Stimulated activated CD8-positive, alpha-beta memory T cell treated with anti-CD3 and anti-CD28 coated beads, Interleukin-15, amount 100 ng/mL, for 1 hour (primary cell): ENCODE results near the gene OTUB2.

Source experiments
- DNase-seq: peaks from one replicate; pipeline ENCODE4 v3.0.0-alpha.2; 2020; ENCODE audit warnings: low read depth

Gene OTUB2

DNA sequence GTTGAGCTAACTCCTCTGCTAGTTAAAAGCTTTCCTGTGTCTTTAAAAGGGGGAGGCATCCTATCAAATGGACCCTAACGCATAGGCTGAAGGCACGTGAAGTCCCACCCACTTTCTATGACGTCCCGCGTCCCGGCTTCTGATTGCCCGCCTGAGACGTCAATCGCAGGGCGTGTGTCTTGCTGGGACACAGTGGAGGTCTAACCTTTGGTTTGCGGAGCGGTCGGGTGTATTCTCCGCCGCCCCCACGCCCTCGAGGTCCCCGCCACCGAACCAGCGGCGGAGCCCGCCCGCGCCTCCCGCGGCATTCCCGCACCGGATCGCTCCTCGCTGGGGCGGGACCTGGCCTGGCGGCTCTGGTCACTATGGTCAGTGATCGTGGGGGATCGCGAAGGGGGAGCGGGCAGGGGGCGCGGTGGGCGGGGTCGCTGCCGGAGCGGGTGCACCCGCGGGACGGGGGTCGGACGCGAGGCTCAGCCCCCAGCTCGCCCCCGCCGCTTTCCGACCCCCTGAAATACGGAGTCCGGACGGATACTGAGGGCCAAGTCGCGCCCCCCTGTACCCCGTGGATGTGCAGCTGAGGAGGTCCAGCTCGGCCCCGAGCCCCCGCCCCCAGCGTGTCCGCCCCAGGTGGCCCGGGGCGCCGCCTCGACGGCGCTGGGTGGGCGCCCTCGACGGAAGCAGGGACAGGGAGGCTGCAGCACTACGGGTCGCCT lies at the start of gene OTUB2:
TSS of gene OTUB2 (plus strand) at position 168 of the 716 bp plus-strand sequence. CDS start at position 366, 198 bp downstream.
- DNase-seq: peak; percentile 90

DNA sequence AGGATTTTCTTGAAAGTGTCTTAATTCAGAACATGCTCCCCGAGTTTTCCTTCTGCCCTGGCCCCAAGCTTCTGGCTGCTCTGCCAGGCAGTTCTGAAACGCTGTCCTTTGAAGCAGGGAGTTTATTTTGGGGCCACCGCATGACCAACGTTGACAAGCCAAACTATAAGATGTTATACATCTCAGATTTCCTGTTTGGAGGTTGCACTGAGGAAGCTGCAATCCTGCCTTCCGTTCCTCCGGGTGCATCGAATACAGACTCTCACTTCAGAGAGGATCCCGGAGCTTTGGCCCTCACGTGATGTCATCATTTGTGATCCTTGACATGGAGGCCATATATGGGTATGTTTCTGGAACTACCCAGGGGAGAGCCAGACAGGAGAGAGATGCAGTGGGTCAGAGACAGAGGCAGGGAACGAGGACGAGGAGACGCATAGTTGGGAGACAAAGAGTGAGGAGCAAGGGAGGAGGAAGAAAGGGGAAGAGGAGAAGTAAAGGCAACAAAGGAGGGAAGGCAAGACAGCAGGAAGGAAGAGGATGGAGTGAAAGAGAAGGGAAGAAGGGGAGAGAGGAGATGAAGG lies 49.6 kb upstream of the OTUB2 start, which contains the start of gene ASB2:
TSS of gene ASB2 (minus strand) at position 94 of the 581 bp plus-strand sequence. CDS start 12,031 bp downstream, outside the sequence.
- DNase-seq: no peak

DNA sequence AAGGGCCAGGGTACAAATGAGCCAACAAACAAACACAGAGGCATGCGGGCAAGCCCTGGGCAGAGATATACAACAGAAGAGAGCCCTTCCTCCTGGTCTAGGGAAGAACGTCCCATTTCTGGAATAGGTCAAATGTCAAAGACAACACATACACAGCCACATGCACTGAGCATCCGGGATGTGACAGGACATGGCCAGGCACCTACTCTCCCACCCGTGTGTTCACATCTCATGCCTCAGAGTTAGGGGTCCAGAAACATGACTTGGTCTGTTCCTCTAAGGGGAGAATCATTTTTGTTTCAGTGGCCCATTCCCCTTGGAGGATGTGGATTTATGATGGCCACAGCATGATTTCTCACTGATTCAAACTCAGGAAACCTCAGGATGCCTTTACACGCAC lies 49.0 kb upstream of the OTUB2 start:
- no peak for DNase-seq

DNA sequence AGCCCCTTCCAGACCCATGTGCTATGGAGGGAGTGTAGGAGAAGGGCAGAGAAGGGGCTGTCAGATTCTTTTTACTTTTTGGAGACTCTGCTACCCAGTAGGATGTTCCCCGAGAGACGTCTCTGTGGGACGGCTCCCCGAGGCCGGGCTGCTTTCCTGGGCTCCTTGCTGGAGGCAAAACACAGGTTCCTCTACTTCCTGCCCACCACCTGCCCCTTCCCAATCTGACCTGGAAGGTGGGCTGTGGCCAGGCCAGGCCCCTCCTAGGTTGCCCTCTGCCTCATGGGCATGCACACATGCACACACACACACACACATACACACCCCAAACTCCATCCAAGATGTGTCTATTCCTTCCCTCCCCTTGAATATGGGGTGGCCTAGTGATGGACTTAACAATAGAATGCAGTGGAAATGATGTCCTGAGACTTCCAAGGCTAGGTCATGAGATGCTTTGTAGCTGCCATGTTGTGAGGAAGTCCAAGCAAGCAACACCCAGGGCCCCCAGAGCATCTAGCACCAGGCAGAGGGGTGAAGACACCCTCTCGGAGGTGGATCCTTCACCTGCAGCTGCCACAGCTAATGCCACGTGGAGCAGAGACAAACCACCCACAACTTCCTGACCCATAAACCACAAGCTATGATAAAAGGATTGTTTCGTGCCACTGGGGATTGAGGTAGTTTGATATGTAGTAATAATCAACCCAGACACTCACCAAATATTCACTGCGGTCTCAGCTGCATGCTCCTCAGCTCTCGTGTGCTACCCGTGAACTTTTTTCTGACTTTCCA lies 48.2 kb upstream of the OTUB2 start:
- peak; percentile 32 for DNase-seq

DNA sequence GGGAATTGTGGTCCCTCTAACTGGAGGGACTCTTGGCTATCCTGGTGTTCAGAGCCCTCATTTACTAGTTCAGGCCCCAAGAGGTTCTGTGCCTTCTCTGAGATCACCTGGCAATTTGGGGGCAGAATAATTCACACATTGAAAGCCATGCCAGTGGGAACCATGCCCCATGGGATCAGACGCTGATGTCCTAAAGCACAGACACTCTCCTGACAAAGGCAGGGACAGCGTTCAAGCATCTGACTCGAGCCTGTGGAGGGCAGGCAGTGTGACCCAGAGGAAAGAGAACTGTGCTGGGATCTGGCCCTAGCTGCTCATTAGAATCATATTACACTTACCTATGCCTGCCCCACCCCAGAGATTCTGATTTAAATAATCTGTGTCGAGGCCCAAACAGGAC lies 47.4 kb upstream of the OTUB2 start:
- DNase-seq: no peak

DNA sequence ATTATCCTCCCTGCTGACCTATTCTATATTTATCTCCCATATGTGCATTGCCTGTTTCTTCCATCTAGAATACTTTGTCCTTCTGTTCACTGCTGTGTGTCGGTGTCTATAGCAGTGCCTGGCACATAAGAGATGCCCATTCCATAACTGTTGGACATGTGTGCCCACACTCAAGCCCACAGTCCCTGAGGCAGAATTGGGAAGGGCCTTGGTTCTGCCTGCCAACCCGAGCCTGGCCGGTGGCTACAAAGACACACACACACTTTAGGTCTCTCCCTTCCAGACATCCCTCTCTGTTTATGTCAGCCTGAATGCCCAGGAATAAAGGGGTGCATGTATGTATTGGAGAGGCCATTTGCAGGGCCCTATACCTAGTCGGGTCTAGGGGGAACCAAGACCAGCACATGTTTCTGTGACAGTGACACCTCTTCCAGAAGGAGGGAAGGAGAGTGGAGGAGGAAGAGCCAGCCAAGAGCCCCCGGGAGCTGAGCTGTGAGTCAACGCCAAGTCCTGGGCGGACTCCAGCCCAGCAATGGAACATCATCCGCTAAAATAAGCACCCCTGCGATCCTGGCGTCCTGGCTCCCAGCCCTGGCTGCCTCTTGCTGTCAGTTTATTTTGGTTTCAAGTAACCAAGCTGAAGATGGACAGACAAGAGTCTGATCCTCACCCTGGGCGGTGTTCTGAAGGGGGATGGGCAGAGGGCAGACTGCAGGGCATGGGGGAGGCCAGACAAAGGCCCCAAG lies 45.5 kb upstream of the OTUB2 start:
- no peak for DNase-seq

DNA sequence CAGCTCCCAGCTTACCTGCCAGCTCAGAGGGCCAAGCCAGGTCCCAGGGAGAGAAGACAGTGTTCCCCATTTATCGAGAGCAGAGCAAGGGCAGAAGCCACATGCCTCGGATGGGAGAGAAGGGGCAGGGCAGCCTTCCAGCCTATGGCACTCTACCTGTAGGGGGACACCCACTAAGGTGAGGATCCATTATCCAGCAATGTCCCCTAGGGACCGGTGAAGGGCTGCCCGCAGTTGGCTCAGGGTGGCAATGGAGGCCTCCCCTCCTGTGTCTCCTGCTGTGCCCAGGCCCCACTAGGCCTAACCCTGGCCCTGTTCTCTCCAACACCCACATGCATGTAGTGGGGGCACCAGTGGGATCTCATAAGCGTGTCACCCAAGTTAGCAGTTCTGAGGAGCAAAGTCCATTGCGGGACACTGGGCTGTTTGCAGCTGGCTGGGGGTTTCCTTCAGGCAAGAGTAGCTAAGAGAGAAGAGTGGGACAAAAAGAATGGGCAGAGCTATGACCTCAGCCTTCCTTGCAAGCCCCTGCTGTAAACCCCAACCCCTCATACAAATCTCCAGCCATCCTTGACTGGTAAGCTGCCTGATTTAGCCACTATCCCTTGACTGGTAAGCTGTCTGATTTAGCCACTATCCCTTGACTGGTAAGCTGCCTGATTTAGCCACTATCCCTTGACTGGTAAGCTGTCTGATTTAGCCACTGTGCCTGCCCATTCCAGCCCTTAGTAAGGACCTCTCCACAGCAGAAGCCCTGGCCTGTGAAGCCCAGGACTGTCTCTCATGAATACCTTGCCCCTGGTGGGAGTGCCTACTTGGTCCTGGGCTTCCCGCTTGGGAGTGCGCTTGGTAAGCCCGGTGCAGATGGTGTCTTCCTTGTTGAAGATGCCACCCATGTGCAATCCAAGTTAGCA lies 44.6 kb upstream of the OTUB2 start:
- DNase-seq: no peak

DNA sequence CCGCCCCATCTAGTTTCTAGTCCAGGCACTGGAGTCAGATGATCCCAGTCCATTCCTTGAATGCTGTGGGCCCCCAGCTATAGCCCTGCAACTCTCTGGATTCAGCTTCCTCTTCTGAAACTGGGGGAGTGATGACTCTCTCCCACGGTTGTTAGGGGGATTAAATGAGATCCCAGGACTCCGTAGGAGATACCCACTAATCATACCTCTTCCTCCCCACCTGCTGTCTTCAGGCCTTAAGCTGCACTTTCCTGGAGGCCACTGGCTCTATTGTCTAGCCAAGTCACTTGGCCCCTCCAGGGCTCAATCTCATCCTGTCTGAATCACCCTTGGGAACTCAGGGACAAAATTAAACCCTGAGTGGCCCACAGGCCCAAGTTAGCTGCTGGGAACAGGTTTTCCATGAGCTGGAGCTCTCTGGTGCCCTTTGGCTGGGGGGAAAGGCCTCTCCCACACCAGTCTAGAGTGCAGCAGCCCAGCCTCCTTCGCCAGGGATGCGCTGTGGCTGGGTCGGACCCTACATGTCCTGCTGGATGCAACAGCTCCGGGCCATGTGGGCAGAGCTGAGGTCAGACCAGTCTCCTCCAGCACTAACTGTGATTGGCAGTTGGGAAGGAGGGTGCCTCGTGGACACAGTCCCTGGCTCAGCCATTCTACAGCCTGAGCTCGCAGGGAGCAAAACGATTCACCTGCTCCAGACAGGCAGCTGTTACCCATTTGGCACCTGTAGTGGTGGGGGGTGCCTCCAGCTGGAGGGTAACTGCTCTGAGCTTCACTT lies 43.7 kb upstream of the OTUB2 start:
- DNase-seq: no peak

DNA sequence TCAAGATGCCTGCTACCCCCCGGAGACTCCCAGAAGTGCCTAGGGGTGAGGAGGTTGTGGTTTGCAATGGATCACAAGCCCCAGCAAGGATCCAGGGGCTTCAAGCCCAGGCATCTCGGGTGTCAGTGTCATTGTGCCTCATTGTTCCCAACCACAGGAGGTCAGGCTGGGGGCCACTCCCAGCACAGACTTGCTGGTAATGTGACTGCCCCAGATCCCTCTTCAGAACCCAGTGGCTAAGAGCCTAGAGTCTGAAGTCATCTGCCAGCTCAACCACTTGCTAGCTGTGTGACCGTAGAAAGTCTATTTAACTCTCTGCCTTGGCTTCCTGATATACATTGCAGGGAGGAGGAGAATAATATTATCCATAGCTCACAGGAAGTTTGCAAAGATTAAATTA lies 42.1 kb upstream of the OTUB2 start:
- no peak for DNase-seq

DNA sequence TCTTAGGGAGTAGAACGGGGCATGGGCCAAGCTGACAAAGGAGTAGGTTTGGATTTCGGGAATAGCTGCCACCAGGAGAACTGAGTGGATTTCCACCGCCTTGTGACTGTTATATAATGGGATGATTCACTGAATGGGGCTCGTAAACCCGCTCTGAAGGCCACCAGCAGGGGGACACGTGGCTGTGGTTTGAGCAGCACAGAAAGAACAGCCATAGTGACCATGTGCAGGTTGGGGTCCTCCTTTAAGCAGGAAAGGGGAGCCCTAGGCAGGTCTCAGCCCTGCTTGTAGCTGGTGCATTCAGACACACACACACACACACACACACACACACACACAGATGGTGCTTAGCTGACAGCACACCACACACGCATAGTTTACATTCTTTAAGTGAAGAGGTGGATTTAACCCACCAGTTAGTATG lies 41.1 kb upstream of the OTUB2 start:
- DNase-seq: no peak

DNA sequence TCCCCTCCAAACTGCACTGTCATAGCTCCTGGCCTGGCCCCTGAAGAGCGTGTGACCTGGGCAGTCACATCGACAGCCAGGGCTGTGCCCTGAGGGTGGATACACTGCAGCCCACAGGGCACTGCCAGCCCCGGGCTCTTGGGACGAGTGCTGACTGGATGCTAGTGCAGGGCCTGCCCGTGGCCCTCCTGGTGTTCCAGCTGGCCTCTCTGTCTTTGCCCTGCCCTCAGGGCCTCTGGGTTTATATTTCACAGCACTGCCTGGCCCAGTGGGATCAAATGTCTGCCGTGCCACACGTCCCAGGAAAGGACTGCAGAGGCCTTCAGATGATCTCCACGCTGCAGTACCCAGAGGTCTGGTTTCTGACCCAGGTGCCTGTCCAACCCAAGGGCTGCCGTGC lies 39.2 kb upstream of the OTUB2 start:
- DNase-seq: no peak

DNA sequence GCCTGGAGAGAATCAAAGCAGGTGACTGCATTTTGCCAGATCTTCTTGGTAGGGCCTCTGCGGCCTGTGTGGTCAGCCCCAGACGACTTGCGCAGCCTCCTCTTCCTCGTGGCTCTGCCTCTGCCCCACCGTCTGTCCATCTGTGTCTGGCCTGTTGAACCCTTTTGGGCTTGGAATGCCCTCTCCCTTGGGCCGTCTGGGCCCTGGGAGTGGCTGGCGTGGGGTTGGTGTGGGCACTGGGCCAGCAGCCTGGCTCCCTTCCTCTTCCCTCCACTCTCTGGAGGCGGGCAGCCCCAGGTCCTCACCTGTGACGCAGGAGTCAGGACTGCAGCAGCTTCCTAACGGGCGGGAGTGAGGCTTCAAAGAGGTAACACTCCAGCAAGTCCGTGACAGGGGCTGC lies 38.8 kb upstream of the OTUB2 start:
- DNase-seq: no peak

DNA sequence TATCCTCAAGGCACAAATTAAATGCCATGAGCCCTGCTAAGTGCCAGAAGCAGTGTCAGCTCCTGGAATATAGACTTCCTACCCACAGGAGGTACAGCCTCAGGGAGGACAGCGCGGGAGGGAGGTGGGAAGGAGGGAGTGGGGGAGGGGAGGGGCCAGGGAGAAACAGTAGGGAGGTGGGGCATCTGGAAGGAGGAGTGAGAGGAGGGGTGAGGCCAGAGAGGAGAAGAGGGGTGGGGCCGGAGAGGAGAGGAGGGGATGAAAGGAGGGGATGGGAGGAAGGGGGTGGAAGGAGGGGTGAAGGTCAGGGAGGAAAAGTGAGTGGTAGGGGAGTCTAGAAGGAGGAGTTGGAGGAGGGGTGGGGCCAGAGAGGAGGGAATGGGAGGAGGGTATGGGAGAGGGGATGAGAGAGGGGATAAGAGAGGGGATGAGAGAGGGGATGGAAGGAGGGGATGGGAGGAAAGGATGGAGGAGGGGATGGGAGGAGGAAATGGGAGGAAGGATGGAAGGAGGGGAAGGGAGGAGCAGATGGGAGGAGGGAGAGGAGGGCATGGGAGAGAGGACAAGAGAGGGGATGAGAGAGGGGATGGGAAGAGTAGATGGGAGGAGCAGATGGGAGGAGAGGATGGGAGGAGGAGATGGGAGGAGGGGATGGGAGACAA lies 38.2 kb upstream of the OTUB2 start:
- no peak for DNase-seq

DNA sequence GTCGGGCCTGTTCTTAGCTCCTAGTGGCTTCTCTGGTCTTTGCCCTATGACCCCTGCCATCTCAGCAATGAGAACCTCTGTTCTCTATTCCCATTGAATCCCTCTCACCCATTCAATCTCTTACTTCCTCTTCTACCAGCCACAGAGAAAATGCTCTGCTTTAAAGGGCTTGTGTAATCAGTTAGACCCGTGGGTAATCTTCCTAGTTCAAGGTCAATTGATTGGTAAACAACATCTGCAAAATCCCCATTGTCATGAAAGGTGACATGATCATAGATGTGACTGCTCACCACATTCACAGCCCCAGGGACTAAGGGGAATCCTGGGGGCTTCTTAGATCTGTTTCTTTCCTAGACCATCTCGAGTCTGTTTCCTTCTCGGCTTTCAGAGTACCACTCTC lies 36.2 kb upstream of the OTUB2 start:
- DNase-seq: no peak

DNA sequence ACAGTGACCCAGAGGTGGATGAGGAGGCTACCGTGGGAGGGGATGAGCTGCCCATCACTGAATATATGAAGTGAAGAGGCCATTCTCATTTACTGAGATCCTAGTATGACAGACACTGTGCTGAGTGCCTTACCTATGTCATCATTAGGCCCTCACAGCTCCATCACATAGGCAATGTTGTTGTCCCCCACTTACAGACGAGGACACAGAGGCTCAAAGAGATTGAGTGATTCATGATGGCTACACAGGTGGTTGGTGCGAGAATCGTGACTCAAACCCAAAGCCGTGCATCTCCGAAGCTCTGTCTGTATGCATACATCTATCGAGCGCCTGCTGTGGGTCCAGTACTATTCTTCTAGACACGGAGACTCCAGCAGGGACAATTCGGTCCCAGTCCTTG lies 34.9 kb upstream of the OTUB2 start:
- no peak for DNase-seq

DNA sequence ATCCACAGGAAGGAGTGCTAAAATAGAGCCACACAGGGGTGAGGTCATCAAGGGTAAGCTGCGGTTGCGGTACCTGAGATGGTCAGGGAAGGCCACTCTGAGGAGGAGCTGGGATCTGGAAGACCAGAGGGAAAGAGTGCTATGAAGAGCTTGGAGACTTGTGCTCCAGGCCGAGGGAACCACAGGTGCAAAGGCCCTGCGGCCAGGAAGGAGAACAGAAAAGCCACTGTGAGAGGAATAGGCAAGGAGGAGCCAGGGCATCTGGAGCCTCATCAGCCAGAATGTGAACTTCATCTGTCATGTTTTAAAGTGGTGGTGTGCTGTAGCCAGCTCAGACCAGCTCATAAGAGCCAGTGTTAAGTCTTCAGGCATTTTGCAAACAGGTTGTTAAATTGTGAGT lies 34.5 kb upstream of the OTUB2 start:
- DNase-seq: no peak

DNA sequence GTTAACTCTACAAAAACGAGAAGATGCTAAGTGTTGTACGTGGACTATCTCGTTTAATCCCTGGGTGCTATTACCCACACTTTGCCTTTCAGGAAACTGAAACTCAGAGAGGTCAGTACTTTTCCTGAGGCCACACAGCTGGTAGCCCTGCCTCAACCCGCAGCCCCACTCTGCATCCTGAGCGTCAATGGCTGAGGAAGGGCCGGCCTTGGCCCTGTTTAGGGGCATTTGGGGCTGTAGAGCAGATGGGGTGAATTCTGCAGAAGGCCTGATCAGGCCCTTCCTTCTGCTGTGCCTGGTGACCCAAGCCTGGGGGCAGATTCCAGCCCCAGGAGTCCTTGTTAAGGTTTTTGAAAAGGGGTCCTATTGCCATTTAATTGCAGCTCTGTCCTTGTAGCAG lies 32.8 kb upstream of the OTUB2 start:
- DNase-seq: no peak

DNA sequence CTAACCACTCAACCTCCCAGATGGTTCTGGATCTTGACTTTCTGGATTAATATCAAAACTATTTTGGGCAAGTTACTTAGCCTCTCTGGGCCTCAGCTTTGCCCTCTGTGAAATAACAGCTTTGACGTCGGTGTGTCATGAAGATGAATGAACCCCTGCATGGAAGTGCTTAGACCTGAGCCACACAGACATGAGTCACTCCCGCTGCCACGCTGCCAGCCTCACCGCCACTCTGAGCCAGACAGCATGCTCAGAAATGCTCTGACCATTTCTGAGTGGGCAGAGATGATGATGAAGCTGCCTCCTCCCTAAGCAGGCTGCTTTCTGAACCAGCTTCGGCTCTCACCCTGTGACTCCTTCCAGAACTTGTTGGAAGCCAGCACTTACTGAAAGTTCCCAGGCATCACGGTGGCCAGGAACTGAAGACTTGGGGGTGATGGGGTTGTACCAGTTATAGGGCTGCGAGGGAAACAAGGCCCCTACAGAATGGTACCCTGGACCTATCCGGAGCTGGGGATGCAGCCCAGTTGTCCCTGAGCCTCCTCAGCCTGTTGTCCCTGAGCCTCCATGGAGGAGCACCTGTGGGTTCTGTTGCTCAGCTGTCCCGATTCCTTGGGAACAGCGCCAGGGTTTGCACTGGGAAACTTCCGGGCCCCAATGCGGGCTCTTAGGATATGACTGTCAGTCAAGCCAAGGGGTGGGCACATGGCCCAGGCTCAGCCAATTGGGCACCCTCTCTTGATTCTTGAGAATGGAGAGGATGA lies 31.0 kb upstream of the OTUB2 start:
- no peak for DNase-seq

DNA sequence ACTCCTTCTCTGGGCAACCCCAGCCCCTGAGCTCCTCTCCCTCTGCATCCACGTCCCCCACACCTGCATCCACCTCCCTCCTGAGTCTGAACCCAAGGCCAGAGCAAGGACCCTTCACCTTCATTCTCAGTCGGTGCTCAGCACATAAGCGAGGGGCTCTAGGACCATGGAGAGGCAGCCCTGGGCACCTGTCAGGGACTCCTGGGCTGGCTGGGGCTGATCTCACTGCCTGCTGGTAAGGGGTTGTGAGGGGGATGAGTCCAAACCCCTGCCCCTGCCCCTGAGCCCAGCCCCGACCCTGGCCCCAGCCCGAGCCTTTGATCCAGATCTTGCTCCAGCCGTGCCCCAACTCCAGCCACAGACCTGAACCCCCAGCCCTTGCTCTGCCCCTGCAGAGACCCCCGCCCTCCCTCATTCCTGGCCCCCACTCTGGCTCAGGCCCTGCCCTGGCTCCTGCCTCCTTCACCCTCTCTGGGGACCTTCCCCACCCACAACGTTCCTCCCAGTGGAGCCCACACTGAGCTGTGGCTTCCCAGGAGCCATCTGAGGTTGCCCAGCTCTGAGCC lies 29.9 kb upstream of the OTUB2 start:
- no peak for DNase-seq
